Calu3 (cell line): ENCODE measurements around the gene KCNJ5. TPM values are rescaled to one million over a fixed set of nuclear protein-coding genes. Genes with fewer than 3 reads are reported as not detected.

Experiments
- BruUV-seq: library from RNA; stranded (reverse); fragments of 400-500 nt; replicated peaks from 2 replicates; lab custom pipeline; 2021; lab: Mats Ljungman, UMichigan
- CTCF ChIA-PET: fragments of 300-600 bp; sonication (Branson Sonifier 250); formaldehyde crosslinking; loops from one replicate; lab custom pipeline; 2022; ENCODE audit warnings: antibody characterized with exemption; lab: Charles Lee
- DNase-seq: peaks from one replicate; pipeline ENCODE4 v3.0.0; 2022
- H3K27ac Mint-ChIP-seq: one replicate; pipeline ENCODE4 v1.8.0; 2022; ENCODE audit warnings: mixed read lengths; ENCODE audit not compliant: unreplicated experiment
- H3K27me3 Mint-ChIP-seq: one replicate; pipeline ENCODE4 v1.8.0; 2022; ENCODE audit warnings: mixed read lengths; ENCODE audit not compliant: unreplicated experiment
- H3K36me3 Mint-ChIP-seq: one replicate; pipeline ENCODE4 v1.8.0; 2022; ENCODE audit warnings: mild to moderate bottlenecking, moderate library complexity, mixed read lengths; ENCODE audit not compliant: insufficient read depth, unreplicated experiment
- H3K4me1 Mint-ChIP-seq: one replicate; pipeline ENCODE4 v1.8.0; 2022; ENCODE audit warnings: mild to moderate bottlenecking, low read depth, mixed read lengths; ENCODE audit not compliant: unreplicated experiment
- H3K4me3 Mint-ChIP-seq: one replicate; pipeline ENCODE4 v1.8.0; 2022; ENCODE audit warnings: mild to moderate bottlenecking, low read depth, moderate library complexity, mixed read lengths; ENCODE audit not compliant: unreplicated experiment
- H3K9me3 Mint-ChIP-seq: one replicate; pipeline ENCODE4 v1.8.0; 2022; ENCODE audit warnings: low read depth, mixed read lengths; ENCODE audit not compliant: unreplicated experiment
- intact Hi-C: fragments of 100-400 bp; cut with micrococcal nuclease; formaldehyde crosslinking; loops from one replicate; pipeline ENCODE4 v1.10.0; 2022; ENCODE audit not compliant: unreplicated experiment
- total RNA-seq: library from RNA; stranded (reverse); gene quantifications from 2 replicates; pipeline ENCODE4 v1.2.3, GENCODE V29; 2022
- TF ChIP-seq, protein P1 (sequence below): fragments of 200-600 bp; IDR thresholded peaks from one replicate; pipeline ENCODE4 v1.8.0; 2022; ENCODE audit warnings: antibody characterized with exemption; ENCODE audit not compliant: unreplicated experiment

Gene KCNJ5
- total RNA-seq, 1 experiment from 2014 or later, result not detected

- CTCF ChIA-PET, result interaction anchor here (1.4 kb wide), 1 partner anchor 15 kb away, joined by 6 read pairs; no protein-coding TSS in a partner anchor
- Mint-ChIP-seq H3K4me3 (no peak overlapping the region), H3K4me1 (no peaks in the 10 kb centered on the region), H3K27me3 (peaks cover 73% of the 10 kb centered on the region), H3K27ac (no peak overlapping the region), H3K36me3 (no peaks in the 10 kb centered on the region), H3K9me3 (peaks cover 4% of the 10 kb centered on the region)
- DNase-seq, result no peak
- no TSS peak for BruUV-seq
- TF ChIP-seq, protein P1, sequence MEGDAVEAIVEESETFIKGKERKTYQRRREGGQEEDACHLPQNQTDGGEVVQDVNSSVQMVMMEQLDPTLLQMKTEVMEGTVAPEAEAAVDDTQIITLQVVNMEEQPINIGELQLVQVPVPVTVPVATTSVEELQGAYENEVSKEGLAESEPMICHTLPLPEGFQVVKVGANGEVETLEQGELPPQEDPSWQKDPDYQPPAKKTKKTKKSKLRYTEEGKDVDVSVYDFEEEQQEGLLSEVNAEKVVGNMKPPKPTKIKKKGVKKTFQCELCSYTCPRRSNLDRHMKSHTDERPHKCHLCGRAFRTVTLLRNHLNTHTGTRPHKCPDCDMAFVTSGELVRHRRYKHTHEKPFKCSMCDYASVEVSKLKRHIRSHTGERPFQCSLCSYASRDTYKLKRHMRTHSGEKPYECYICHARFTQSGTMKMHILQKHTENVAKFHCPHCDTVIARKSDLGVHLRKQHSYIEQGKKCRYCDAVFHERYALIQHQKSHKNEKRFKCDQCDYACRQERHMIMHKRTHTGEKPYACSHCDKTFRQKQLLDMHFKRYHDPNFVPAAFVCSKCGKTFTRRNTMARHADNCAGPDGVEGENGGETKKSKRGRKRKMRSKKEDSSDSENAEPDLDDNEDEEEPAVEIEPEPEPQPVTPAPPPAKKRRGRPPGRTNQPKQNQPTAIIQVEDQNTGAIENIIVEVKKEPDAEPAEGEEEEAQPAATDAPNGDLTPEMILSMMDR, result no peak
- intact Hi-C loops, result no loop called here
Observed at GRCh38 chr11:128920666-128921065, 29.5 kb downstream of the KCNJ5 start.

DNA sequence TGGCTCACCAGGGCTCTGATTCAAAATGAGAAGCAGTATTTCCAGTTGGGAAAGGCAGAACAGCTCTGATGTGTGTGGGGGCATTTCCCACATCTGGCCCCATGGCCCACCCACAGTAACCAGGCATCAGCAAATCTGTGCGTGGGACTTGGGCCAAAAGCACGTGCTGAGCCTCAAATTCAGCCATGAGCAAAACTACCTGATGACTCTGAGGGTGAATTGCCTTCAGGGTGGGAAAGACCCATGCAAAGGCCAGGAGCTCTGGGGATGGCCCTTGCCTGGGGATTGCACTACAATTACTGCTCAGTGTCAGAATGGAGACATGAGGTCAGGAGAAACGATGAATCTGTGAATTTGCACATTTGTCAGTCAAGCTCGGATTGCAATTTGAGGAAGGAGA lies 30.6 kb downstream of the KCNJ5 start:
- peaks cover 64% of the 10 kb centered on the region for H3K27me3 Mint-ChIP-seq
- CTCF ChIA-PET, result no interaction called here
- TF ChIP-seq, protein P1, result no peak

GRCh38 chr11:128924104-128924503 lies 32.9 kb downstream of the KCNJ5 start:
- intact Hi-C loops, result no loop called here
- no TSS peak for BruUV-seq
- no peak overlapping the region for H3K27ac Mint-ChIP-seq
- H3K4me1 Mint-ChIP-seq, result peaks cover 11% of the 10 kb centered on the region
- no peaks in the 10 kb centered on the region for H3K36me3 Mint-ChIP-seq
- TF ChIP-seq, protein P1, result no peak
- peaks cover 68% of the 10 kb centered on the region for H3K27me3 Mint-ChIP-seq
- no peaks in the 10 kb centered on the region for H3K9me3 Mint-ChIP-seq
- CTCF ChIA-PET, result no interaction called here
- no peak overlapping the region for H3K4me3 Mint-ChIP-seq
- DNase-seq, result no peak

More for the DNA sequence above, 30.6 kb downstream of the KCNJ5 start:
- Mint-ChIP-seq H3K27ac (no peak overlapping the region), H3K36me3 (no peaks in the 10 kb centered on the region), H3K4me1 (no peaks in the 10 kb centered on the region), H3K4me3 (no peak overlapping the region), H3K9me3 (no peaks in the 10 kb centered on the region)
- no TSS peak for BruUV-seq
- intact Hi-C loops, result no loop called here
- DNase-seq, result no peak

- no peak overlapping the region for H3K4me3 Mint-ChIP-seq
- H3K9me3 Mint-ChIP-seq, result no peaks in the 10 kb centered on the region
- intact Hi-C loops, result no loop called here
- peaks cover 68% of the 10 kb centered on the region for H3K27me3 Mint-ChIP-seq
- no peak for DNase-seq
- TF ChIP-seq, protein P1, result no peak
- H3K27ac Mint-ChIP-seq, result no peak overlapping the region
- no TSS peak for BruUV-seq
- no peaks in the 10 kb centered on the region for H3K36me3 Mint-ChIP-seq
- peaks cover 17% of the 10 kb centered on the region for H3K4me1 Mint-ChIP-seq
- CTCF ChIA-PET, result interaction anchor here (0.5 kb wide), 1 partner anchor 498 kb away, joined by 5 read pairs; no protein-coding TSS in a partner anchor
Observed at GRCh38 chr11:128924510-128925249, 33.5 kb downstream of the KCNJ5 start.
